ENCODE measurements around the gene HNRNPK. TPM values are rescaled to one million over a fixed set of nuclear protein-coding genes. Genes with fewer than 3 reads are reported as not detected.

Gene HNRNPK
- total and polyA plus RNA-seq, 2 of the 13 experiments (the other 11 are each of a cell fraction or from before 2014, with no cell fraction given): 321 to 712 TPM

- H3K4me3 ChIP-seq (replicated peaks in 1 of 3; ENCODE audit: insufficient read depth in 1 of 3, low read depth in 2 of 3, low read length in 3 of 3): peak overlapping the region in 1 of 3 experiments; percentile 38; a peak in 2 of 6 replicates
- in situ Hi-C loops (cut with HindIII; ENCODE audit: extremely low pct_ligation_motif_present, low pct_unique_long_range_greater_than_20kb): no loop called here
- H3K79me2 ChIP-seq (ENCODE audit: insufficient read depth, low read length): peaks cover 48% of the 10 kb centered on the region
- H3K27me3 ChIP-seq (ENCODE audit: control insufficient read depth in 1 of 2, insufficient read depth in 2 of 2, low read length in 2 of 2): no peaks in the 10 kb centered on the region
- DNase-seq (ENCODE audit: low spot score): no peak
- ATAC-seq: no peak
- no peaks in the 10 kb centered on the region for H3K36me3 ChIP-seq (replicated peaks in 1 of 2; ENCODE audit: control insufficient read depth in 1 of 2, insufficient read depth in 2 of 2, low read length in 2 of 2)
- intact Hi-C loops (cut with micrococcal nuclease; ENCODE audit: unreplicated experiment): loop anchor here (2.0 to 10.0 kb wide), 2 partner anchors 67 kb away; partner anchors contain the start of gene KIF27
- CTCF ChIA-PET (ENCODE audit: low intra/inter-chr PET ratio, low total read pairs): no interaction called here
- WGBS (ENCODE audit: low lambda C conversion rate): 88% methylated on average over 1 of the region's 1 CpG
- H3K27ac ChIP-seq (ENCODE audit: extremely low read length, insufficient read depth, low read length): peak overlapping the region; percentile 90
- peak overlapping the region; percentile 51 for H3K9ac ChIP-seq (ENCODE audit: insufficient read depth, low read depth, low read length)
- POLR2A ChIA-PET: interaction anchor here (1.0 kb wide), 3 partner anchors 31 to 279 kb away, joined by 3 to 5 read pairs (median 4); partner anchors contain the start of genes KIF27 and UBQLN1
- no peaks in the 10 kb centered on the region for H3K9me3 ChIP-seq (ENCODE audit: low read length)
- H4K20me1 ChIP-seq (ENCODE audit: insufficient read depth, low read length): no peaks in the 10 kb centered on the region
- H3K4me1 ChIP-seq (ENCODE audit: insufficient read depth, low read length): peaks cover 74% of the 10 kb centered on the region
- FAIRE-seq: no peak
- H2AFZ ChIP-seq (ENCODE audit: low read length): no peak overlapping the region
- no TSS peak for BruUV-seq (replicated peaks)
- H3K4me2 ChIP-seq (ENCODE audit: low read depth, low read length): peak overlapping the region; percentile 61
- no peak for TF ChIP-seq PHF5A (CRISPR knock-in tag; IDR thresholded peaks at IDR 0.05; ENCODE audit: low read depth, unreplicated experiment)
- TF ChIP-seq TCF12 (IDR thresholded peaks at IDR 0.05): no peak
- TF ChIP-seq TCF12 (CRISPR knock-in tag; IDR thresholded peaks at IDR 0.05): peak; percentile 45; the same call in 1 of the 2 replicates
- no peak for TF ChIP-seq MYNN (CRISPR knock-in tag; IDR thresholded peaks at IDR 0.05; ENCODE audit: low read depth)
- no peak for TF ChIP-seq THAP7 (CRISPR knock-in tag; IDR thresholded peaks at IDR 0.05)
- no peak for TF ChIP-seq ZFP36 (IDR thresholded peaks at IDR 0.05; ENCODE audit: borderline replicate concordance, low read depth, low read length, partially characterized antibody)
- TF ChIP-seq KLF6 (CRISPR knock-in tag; IDR thresholded peaks at IDR 0.05): 0 out of 2 replicates have a peak, but pooled peaks have one; percentile 1
- TF ChIP-seq ARNT (IDR thresholded peaks at IDR 0.05): no peak
- TF ChIP-seq NFE2 (CRISPR knock-in tag; IDR thresholded peaks at IDR 0.05): no peak
- TF ChIP-seq DZIP1 (CRISPR knock-in tag; IDR thresholded peaks at IDR 0.05): no peak
- TF ChIP-seq, protein P1, sequence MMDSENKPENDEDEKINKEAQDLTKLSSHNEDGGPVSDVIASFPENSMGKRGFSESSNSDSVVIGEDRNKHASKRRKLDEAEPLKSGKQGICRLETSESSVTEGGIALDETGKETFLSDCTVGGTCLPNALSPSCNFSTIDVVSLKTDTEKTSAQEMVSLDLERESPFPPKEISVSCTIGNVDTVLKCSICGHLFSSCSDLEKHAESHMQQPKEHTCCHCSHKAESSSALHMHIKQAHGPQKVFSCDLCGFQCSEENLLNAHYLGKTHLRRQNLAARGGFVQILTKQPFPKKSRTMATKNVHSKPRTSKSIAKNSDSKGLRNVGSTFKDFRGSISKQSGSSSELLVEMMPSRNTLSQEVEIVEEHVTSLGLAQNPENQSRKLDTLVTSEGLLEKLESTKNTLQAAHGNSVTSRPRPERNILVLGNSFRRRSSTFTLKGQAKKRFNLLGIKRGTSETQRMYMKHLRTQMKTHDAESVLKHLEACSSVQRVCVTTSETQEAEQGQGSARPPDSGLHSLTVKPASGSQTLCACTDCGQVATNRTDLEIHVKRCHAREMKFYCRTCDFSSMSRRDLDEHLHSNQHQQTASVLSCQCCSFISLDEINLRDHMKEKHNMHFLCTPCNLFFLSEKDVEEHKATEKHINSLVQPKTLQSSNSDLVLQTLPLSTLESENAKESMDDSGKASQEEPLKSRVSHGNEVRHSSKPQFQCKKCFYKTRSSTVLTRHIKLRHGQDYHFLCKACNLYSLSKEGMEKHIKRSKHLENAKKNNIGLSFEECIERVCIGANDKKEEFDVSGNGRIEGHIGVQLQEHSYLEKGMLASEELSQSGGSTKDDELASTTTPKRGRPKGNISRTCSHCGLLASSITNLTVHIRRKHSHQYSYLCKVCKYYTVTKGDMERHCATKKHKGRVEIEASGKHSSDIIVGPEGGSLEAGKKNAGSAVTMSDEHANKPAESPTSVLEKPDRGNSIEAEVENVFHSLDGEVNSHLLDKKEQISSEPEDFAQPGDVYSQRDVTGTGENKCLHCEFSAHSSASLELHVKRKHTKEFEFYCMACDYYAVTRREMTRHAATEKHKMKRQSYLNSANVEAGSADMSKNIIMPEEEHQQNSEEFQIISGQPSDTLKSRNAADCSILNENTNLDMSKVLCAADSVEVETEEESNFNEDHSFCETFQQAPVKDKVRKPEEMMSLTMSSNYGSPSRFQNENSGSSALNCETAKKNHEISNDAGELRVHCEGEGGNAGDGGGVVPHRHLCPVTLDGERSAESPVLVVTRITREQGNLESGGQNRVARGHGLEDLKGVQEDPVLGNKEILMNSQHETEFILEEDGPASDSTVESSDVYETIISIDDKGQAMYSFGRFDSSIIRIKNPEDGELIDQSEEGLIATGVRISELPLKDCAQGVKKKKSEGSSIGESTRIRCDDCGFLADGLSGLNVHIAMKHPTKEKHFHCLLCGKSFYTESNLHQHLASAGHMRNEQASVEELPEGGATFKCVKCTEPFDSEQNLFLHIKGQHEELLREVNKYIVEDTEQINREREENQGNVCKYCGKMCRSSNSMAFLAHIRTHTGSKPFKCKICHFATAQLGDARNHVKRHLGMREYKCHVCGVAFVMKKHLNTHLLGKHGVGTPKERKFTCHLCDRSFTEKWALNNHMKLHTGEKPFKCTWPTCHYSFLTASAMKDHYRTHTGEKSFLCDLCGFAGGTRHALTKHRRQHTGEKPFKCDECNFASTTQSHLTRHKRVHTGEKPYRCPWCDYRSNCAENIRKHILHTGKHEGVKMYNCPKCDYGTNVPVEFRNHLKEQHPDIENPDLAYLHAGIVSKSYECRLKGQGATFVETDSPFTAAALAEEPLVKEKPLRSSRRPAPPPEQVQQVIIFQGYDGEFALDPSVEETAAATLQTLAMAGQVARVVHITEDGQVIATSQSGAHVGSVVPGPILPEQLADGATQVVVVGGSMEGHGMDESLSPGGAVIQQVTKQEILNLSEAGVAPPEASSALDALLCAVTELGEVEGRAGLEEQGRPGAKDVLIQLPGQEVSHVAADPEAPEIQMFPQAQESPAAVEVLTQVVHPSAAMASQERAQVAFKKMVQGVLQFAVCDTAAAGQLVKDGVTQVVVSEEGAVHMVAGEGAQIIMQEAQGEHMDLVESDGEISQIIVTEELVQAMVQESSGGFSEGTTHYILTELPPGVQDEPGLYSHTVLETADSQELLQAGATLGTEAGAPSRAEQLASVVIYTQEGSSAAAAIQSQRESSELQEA (CRISPR knock-in tag; IDR thresholded peaks at IDR 0.05; ENCODE audit: not compliant biosample characterization): no peak
- TF ChIP-seq ZMYM2 (CRISPR knock-in tag; IDR thresholded peaks at IDR 0.05): 0 out of 2 replicates have a peak, but pooled peaks have one; percentile 1
These were observed 7.4 kb upstream of the HNRNPK start for GRCh38 chr9:83987402-83987791.

Measured in HepG2 (cell line).